Activated CD8-positive, alpha-beta T cell treated with anti-CD3 and anti-CD28 coated beads for 36 hours (primary cell): Measurements from ENCODE around the gene UVRAG. TPM values are rescaled to one million over a fixed set of nuclear protein-coding genes. Genes with fewer than 3 reads are reported as not detected.

Experiments used
- ATAC-seq: fragments of 200-7000 bp; cut with Tn5 transposase; one replicate; pipeline ENCODE4 v1.10.0; 2021; ENCODE audit warnings: mild to moderate bottlenecking, moderate library complexity
- CTCF ChIA-PET: fragments of 350-600 bp; sonication (Branson Sonifier 250); formaldehyde crosslinking; loops from one replicate; lab custom pipeline; 2021; ENCODE audit warnings: antibody characterized with exemption; lab: Charles Lee
- POLR2A ChIA-PET: fragments of 350-600 bp; sonication (Branson Sonifier 250); formaldehyde crosslinking; loops from one replicate; lab custom pipeline; 2021; ENCODE audit warnings: antibody characterized with exemption; lab: Charles Lee
- DNase-seq: peaks from one replicate; pipeline ENCODE4 v3.0.0-alpha.2; 2020
- H3K27ac Mint-ChIP-seq: one replicate; pipeline ENCODE4 v1.8.0; 2021; ENCODE audit warnings: mild to moderate bottlenecking, mixed read lengths
- H3K27me3 Mint-ChIP-seq: one replicate; pipeline ENCODE4 v1.8.0; 2021; ENCODE audit warnings: mixed read lengths
- H3K36me3 Mint-ChIP-seq: one replicate; pipeline ENCODE4 v1.8.0; 2021; ENCODE audit warnings: low read depth, mixed read lengths
- H3K4me1 Mint-ChIP-seq: one replicate; pipeline ENCODE4 v1.8.0; 2021; ENCODE audit warnings: low read depth, mixed read lengths
- H3K4me3 Mint-ChIP-seq: one replicate; pipeline ENCODE4 v1.8.0; 2021; ENCODE audit warnings: mild to moderate bottlenecking, moderate library complexity, mixed read lengths
- H3K9me3 Mint-ChIP-seq: one replicate; pipeline ENCODE4 v1.8.0; 2021; ENCODE audit warnings: mixed read lengths
- CTCF ChIP-seq: fragments of 200-600 bp; IDR thresholded peaks from one replicate; pipeline ENCODE4 v1.8.0; 2022; ENCODE audit warnings: antibody characterized with exemption, mild to moderate bottlenecking
- intact Hi-C: fragments of 100-400 bp; cut with micrococcal nuclease; formaldehyde crosslinking; loops from one replicate; pipeline ENCODE4 v1.10.0; 2022
- total RNA-seq, 2 experiments: library from RNA; stranded (reverse); gene quantifications; one replicate each; pipeline ENCODE4 v1.2.3, GENCODE V29; 2021

The UVRAG gene
- total RNA-seq, 2 experiments from 2014 or later: 14.4 to 15.7 TPM

GRCh38 chr11:76179147-76179546 lies 364.1 kb downstream of the UVRAG start:
- H3K27me3 Mint-ChIP-seq: no peaks in the 10 kb centered on the region
- no peaks in the 10 kb centered on the region for H3K36me3 Mint-ChIP-seq
- peaks cover 2% of the 10 kb centered on the region for H3K4me1 Mint-ChIP-seq
- DNase-seq: no peak
- TF ChIP-seq CTCF: no peak
- ATAC-seq: no peak
- no peak overlapping the region for H3K27ac Mint-ChIP-seq
- intact Hi-C loops: no loop called here
- POLR2A ChIA-PET: no interaction called here
- H3K9me3 Mint-ChIP-seq: no peaks in the 10 kb centered on the region
- CTCF ChIA-PET: interaction anchor here (1.3 kb wide), 1 partner anchor 29 kb away, joined by 3 read pairs; no protein-coding TSS in a partner anchor
- no peak overlapping the region for H3K4me3 Mint-ChIP-seq

GRCh38 chr11:76181371-76181770 lies 366.4 kb downstream of the UVRAG start:
- no peak for TF ChIP-seq CTCF
- no peak for ATAC-seq
- intact Hi-C loops: no loop called here
- H3K36me3 Mint-ChIP-seq: no peaks in the 10 kb centered on the region
- DNase-seq: no peak
- no peak overlapping the region for H3K27ac Mint-ChIP-seq
- CTCF ChIA-PET: interaction anchor here (1.0 kb wide), 1 partner anchor 27 kb away, joined by 3 read pairs; no protein-coding TSS in a partner anchor
- H3K4me3 Mint-ChIP-seq: no peak overlapping the region
- no peaks in the 10 kb centered on the region for H3K27me3 Mint-ChIP-seq
- POLR2A ChIA-PET: no interaction called here
- H3K4me1 Mint-ChIP-seq: no peaks in the 10 kb centered on the region
- no peaks in the 10 kb centered on the region for H3K9me3 Mint-ChIP-seq

GRCh38 chr11:76184551-76184993 lies 369.6 kb downstream of the UVRAG start:
- no peaks in the 10 kb centered on the region for H3K36me3 Mint-ChIP-seq
- no peaks in the 10 kb centered on the region for H3K9me3 Mint-ChIP-seq
- no peak for ATAC-seq
- intact Hi-C loops: no loop called here
- H3K27ac Mint-ChIP-seq: no peak overlapping the region
- DNase-seq: no peak
- H3K4me1 Mint-ChIP-seq: no peaks in the 10 kb centered on the region
- no peaks in the 10 kb centered on the region for H3K27me3 Mint-ChIP-seq
- ChIA-PET CTCF (interaction anchor here (1.5 kb wide), 1 partner anchor 24 kb away, joined by 4 read pairs; no protein-coding TSS in a partner anchor), POLR2A (no interaction called here)
- TF ChIP-seq CTCF: no peak
- no peak overlapping the region for H3K4me3 Mint-ChIP-seq

- H3K4me1 Mint-ChIP-seq: no peaks in the 10 kb centered on the region
- no peak for DNase-seq
- POLR2A ChIA-PET: no interaction called here
Observed at GRCh38 chr11:76185511-76185910, 370.5 kb downstream of the UVRAG start.

More at GRCh38 chr11:76185511-76185910, 370.5 kb downstream of the UVRAG start:
- Mint-ChIP-seq H3K36me3 (no peaks in the 10 kb centered on the region), H3K27ac (no peak overlapping the region), H3K4me3 (no peak overlapping the region), H3K27me3 (no peaks in the 10 kb centered on the region), H3K9me3 (no peaks in the 10 kb centered on the region)
- no peak for TF ChIP-seq CTCF
- intact Hi-C loops: no loop called here
- ATAC-seq: no peak
- CTCF ChIA-PET: interaction anchor here (0.7 to 1.5 kb wide), 3 partner anchors 21 to 34 kb away, joined by 3 to 4 read pairs (median 3); partner anchors contain the start of gene WNT11
